Ishikawa (cell line): ENCODE results near the gene PLXNA2.

Experiments
- EP300 ChIP-seq: IDR thresholded peaks from 2 replicates; pipeline ENCODE4 v1.6.1; 2012; ENCODE audit warnings: borderline replicate concordance
- NFIC ChIP-seq: IDR thresholded peaks from 2 replicates; pipeline ENCODE4 v1.6.1; 2012
- TAF1 ChIP-seq: IDR thresholded peaks from 2 replicates; pipeline ENCODE4 v1.6.1; 2012; ENCODE audit warnings: low read depth, mild to moderate bottlenecking
- TCF12 ChIP-seq: IDR thresholded peaks from 2 replicates; pipeline ENCODE4 v1.6.1; 2012; ENCODE audit warnings: low read depth
- YY1 ChIP-seq: IDR thresholded peaks from 2 replicates; pipeline ENCODE4 v1.6.1; 2012; ENCODE audit warnings: low read depth
- TF ChIP-seq, protein P1 (sequence below): IDR thresholded peaks from 2 replicates; pipeline ENCODE4 v1.6.1; 2012; ENCODE audit warnings: low read depth, mild to moderate bottlenecking
- TF ChIP-seq, protein P2 (sequence below): IDR thresholded peaks from 2 replicates; pipeline ENCODE4 v1.6.1; 2012

DNA sequence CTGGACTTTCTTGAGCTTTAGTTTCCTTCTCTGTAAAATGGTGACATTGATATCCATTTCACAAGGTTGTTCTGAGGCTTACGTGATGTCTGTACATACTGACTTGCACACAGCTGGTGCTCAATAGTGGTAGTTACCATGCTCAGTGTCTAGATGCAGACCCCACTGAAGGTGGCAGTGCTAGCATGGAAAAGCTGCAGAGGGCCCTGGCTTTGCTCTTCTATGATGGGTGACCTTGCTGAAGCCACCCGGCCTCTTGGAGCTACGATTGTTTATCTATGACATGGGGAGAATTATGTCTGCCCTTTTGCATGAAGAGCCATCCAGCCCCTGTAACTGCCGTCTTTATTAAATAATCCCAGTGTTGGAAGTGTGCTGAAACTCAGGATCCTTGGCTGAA lies 131.8 kb downstream of the PLXNA2 start:
- TF ChIP-seq TAF1 (no peak), TCF12 (no peak), EP300 (no peak), YY1 (no peak), NFIC (no peak)
- TF ChIP-seq, protein P1, sequence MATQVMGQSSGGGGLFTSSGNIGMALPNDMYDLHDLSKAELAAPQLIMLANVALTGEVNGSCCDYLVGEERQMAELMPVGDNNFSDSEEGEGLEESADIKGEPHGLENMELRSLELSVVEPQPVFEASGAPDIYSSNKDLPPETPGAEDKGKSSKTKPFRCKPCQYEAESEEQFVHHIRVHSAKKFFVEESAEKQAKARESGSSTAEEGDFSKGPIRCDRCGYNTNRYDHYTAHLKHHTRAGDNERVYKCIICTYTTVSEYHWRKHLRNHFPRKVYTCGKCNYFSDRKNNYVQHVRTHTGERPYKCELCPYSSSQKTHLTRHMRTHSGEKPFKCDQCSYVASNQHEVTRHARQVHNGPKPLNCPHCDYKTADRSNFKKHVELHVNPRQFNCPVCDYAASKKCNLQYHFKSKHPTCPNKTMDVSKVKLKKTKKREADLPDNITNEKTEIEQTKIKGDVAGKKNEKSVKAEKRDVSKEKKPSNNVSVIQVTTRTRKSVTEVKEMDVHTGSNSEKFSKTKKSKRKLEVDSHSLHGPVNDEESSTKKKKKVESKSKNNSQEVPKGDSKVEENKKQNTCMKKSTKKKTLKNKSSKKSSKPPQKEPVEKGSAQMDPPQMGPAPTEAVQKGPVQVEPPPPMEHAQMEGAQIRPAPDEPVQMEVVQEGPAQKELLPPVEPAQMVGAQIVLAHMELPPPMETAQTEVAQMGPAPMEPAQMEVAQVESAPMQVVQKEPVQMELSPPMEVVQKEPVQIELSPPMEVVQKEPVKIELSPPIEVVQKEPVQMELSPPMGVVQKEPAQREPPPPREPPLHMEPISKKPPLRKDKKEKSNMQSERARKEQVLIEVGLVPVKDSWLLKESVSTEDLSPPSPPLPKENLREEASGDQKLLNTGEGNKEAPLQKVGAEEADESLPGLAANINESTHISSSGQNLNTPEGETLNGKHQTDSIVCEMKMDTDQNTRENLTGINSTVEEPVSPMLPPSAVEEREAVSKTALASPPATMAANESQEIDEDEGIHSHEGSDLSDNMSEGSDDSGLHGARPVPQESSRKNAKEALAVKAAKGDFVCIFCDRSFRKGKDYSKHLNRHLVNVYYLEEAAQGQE, result no peak
- TF ChIP-seq, protein P2, sequence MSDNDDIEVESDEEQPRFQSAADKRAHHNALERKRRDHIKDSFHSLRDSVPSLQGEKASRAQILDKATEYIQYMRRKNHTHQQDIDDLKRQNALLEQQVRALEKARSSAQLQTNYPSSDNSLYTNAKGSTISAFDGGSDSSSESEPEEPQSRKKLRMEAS, result no peak
